Measurements from ENCODE around the gene TNP1. TPM values are rescaled to one million over a fixed set of nuclear protein-coding genes. Genes with fewer than 3 reads are reported as not detected.
A peak's percentile ranks its signal among the peaks of the same experiment; 100 is the strongest.

Gene TNP1
- total RNA-seq, 1 donor from 2014 or later: not detected

- no peak for DNase-seq (ENCODE audit: low read depth in 2 of 2)
Measured at GRCh38 chr2:216875862-216876261, 16.0 kb upstream of the TNP1 start.

GRCh38 chr2:216873573-216873972, 13.7 kb upstream of the TNP1 start:
- no peak for DNase-seq (ENCODE audit: low read depth in 2 of 2)

- no peak for DNase-seq (ENCODE audit: low read depth in 2 of 2)
Measured at GRCh38 chr2:216872624-216873023, 12.8 kb upstream of the TNP1 start.

GRCh38 chr2:216872040-216872439, 12.2 kb upstream of the TNP1 start:
- DNase-seq (ENCODE audit: low read depth in 2 of 2): no peak

- DNase-seq (ENCODE audit: low read depth in 2 of 2): no peak
Measured at GRCh38 chr2:216871333-216871934, 11.6 kb upstream of the TNP1 start.

GRCh38 chr2:216870508-216871332, 10.9 kb upstream of the TNP1 start:
- DNase-seq (ENCODE audit: low read depth in 2 of 2): no peak

- no peak for DNase-seq (ENCODE audit: low read depth in 2 of 2)
Measured at GRCh38 chr2:216866515-216867095, 6.7 kb upstream of the TNP1 start.

- no peak for DNase-seq (ENCODE audit: low read depth in 2 of 2)
Measured at GRCh38 chr2:216865658-216866057, 5.8 kb upstream of the TNP1 start.

- no peak for DNase-seq (ENCODE audit: low read depth in 2 of 2)
Measured at GRCh38 chr2:216863946-216864345, 4.1 kb upstream of the TNP1 start.

- no peak for DNase-seq (ENCODE audit: low read depth in 2 of 2)
Measured at GRCh38 chr2:216862628-216863398, 2.9 kb upstream of the TNP1 start.

- no peak for DNase-seq (ENCODE audit: low read depth in 2 of 2)
Measured at GRCh38 chr2:216860426-216861137, 718 bp upstream of the TNP1 start.

- no peak for DNase-seq (ENCODE audit: low read depth in 2 of 2)
Measured at GRCh38 chr2:216858312-216858711, 1.6 kb downstream of the TNP1 start.

GRCh38 chr2:216857131-216857550, 2.7 kb downstream of the TNP1 start:
- DNase-seq (ENCODE audit: low read depth in 2 of 2): peak in 1 of 2 donors; percentile 1

GRCh38 chr2:216856406-216857065, 3.3 kb downstream of the TNP1 start:
- no peak for DNase-seq (ENCODE audit: low read depth in 2 of 2)

- DNase-seq (ENCODE audit: low read depth in 2 of 2): no peak
Measured at GRCh38 chr2:216855605-216856004, 4.3 kb downstream of the TNP1 start.

GRCh38 chr2:216855079-216855478, 4.8 kb downstream of the TNP1 start:
- DNase-seq (ENCODE audit: low read depth in 2 of 2): no peak

- DNase-seq (ENCODE audit: low read depth in 2 of 2): no peak
Measured at GRCh38 chr2:216851486-216852090, 8.3 kb downstream of the TNP1 start.

- DNase-seq (ENCODE audit: low read depth in 2 of 2): no peak
Measured at GRCh38 chr2:216850665-216851322, 9.1 kb downstream of the TNP1 start.

GRCh38 chr2:216849987-216850386, 9.9 kb downstream of the TNP1 start:
- no peak for DNase-seq (ENCODE audit: low read depth in 2 of 2)

- DNase-seq (ENCODE audit: low read depth in 2 of 2): no peak
Measured at GRCh38 chr2:216845426-216845825, 14.4 kb downstream of the TNP1 start.

Data from dermis microvascular lymphatic vessel endothelial cell (primary cell).